ENCODE data around the gene CNTNAP2. TPM values are rescaled to one million over a fixed set of nuclear protein-coding genes. Genes with fewer than 3 reads are reported as not detected.

CNTNAP2 gene
- total and polyA plus RNA-seq, 2 of the 13 experiments (the other 11 are each of a cell fraction or from before 2014, with no cell fraction given): 0.40 to 0.42 TPM

DNA sequence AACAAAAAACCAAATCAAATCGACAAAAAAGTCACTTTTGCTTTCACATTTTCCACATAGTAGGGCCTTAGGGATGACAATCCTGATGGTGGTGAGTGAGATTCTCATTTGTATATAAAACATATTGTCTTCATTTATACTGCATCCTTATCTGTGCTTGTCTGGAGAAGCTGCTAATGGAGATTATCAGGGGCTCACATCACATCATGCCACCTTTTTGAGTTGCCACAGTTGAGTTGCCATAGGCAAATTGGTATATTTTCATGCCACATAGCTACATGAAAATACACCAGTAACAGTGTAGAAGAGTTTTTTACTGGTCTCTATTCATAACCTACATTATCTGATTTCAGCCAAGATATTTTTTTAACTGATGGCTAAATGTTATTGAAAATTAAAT, 85.3 kb downstream of the CNTNAP2 start (continued):
- TF ChIP-seq, protein P1, sequence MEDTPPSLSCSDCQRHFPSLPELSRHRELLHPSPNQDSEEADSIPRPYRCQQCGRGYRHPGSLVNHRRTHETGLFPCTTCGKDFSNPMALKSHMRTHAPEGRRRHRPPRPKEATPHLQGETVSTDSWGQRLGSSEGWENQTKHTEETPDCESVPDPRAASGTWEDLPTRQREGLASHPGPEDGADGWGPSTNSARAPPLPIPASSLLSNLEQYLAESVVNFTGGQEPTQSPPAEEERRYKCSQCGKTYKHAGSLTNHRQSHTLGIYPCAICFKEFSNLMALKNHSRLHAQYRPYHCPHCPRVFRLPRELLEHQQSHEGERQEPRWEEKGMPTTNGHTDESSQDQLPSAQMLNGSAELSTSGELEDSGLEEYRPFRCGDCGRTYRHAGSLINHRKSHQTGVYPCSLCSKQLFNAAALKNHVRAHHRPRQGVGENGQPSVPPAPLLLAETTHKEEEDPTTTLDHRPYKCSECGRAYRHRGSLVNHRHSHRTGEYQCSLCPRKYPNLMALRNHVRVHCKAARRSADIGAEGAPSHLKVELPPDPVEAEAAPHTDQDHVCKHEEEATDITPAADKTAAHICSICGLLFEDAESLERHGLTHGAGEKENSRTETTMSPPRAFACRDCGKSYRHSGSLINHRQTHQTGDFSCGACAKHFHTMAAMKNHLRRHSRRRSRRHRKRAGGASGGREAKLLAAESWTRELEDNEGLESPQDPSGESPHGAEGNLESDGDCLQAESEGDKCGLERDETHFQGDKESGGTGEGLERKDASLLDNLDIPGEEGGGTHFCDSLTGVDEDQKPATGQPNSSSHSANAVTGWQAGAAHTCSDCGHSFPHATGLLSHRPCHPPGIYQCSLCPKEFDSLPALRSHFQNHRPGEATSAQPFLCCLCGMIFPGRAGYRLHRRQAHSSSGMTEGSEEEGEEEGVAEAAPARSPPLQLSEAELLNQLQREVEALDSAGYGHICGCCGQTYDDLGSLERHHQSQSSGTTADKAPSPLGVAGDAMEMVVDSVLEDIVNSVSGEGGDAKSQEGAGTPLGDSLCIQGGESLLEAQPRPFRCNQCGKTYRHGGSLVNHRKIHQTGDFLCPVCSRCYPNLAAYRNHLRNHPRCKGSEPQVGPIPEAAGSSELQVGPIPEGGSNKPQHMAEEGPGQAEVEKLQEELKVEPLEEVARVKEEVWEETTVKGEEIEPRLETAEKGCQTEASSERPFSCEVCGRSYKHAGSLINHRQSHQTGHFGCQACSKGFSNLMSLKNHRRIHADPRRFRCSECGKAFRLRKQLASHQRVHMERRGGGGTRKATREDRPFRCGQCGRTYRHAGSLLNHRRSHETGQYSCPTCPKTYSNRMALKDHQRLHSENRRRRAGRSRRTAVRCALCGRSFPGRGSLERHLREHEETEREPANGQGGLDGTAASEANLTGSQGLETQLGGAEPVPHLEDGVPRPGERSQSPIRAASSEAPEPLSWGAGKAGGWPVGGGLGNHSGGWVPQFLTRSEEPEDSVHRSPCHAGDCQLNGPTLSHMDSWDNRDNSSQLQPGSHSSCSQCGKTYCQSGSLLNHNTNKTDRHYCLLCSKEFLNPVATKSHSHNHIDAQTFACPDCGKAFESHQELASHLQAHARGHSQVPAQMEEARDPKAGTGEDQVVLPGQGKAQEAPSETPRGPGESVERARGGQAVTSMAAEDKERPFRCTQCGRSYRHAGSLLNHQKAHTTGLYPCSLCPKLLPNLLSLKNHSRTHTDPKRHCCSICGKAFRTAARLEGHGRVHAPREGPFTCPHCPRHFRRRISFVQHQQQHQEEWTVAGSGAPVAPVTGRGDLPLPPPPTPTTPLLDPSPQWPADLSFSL (CRISPR knock-in tag; IDR thresholded peaks at IDR 0.05): no peak
- no peak for TF ChIP-seq MBNL3 (CRISPR knock-in tag; conservative IDR thresholded peaks at IDR 0.05)
- TF ChIP-seq NFKBIZ (CRISPR knock-in tag; IDR thresholded peaks at IDR 0.05): no peak
- no peak for TF ChIP-seq HOXA3 (CRISPR knock-in tag; IDR thresholded peaks at IDR 0.05)
- TF ChIP-seq DMAP1 (CRISPR knock-in tag; IDR thresholded peaks at IDR 0.05): no peak
- TF ChIP-seq GATAD2A (CRISPR knock-in tag; IDR thresholded peaks at IDR 0.05): no peak

DNA sequence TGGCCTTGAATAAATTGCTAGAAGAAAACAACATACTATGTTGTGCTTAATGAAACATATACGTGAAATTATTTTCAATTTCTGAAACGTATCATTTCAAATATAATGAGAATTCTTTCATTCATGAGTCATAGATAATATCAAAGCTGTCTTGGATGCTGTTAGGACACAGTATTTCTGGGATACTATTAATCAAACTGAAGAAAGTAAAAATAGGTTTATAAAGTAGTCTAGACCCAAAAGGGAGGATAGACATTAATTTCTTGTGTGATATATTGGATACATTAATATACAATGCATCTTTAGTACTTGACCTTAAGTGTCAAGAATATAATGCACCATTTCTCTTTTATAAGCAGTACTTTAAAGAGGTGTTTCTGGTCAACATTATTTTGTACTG, 89.7 kb downstream of the CNTNAP2 start:
- H3K36me3 ChIP-seq (replicated peaks in 1 of 2; ENCODE audit: control insufficient read depth in 1 of 2, insufficient read depth in 2 of 2, low read length in 2 of 2): no peaks in the 10 kb centered on the region
- no peak overlapping the region for H3K9ac ChIP-seq (ENCODE audit: insufficient read depth, low read depth, low read length)
- in situ Hi-C loops (cut with HindIII; ENCODE audit: extremely low pct_ligation_motif_present, low pct_unique_long_range_greater_than_20kb): no loop called here
- no peak overlapping the region for H3K4me3 ChIP-seq (replicated peaks in 1 of 3; ENCODE audit: insufficient read depth in 1 of 3, low read depth in 2 of 3, low read length in 3 of 3)
- no peak overlapping the region for H3K4me2 ChIP-seq (ENCODE audit: low read depth, low read length)
- no peaks in the 10 kb centered on the region for H3K27me3 ChIP-seq (ENCODE audit: control insufficient read depth in 1 of 2, insufficient read depth in 2 of 2, low read length in 2 of 2)
- H4K20me1 ChIP-seq (ENCODE audit: insufficient read depth, low read length): no peaks in the 10 kb centered on the region
- H3K27ac ChIP-seq (ENCODE audit: extremely low read length, insufficient read depth, low read length): no peak overlapping the region
- H3K9me3 ChIP-seq (ENCODE audit: low read length): peaks cover 74% of the 10 kb centered on the region
- FAIRE-seq (no peak), ATAC-seq (no peak), DNase-seq (ENCODE audit: low spot score) (no peak)
- BruUV-seq (replicated peaks): no TSS peak
- no peaks in the 10 kb centered on the region for H3K79me2 ChIP-seq (ENCODE audit: insufficient read depth, low read length)
- CTCF ChIA-PET (ENCODE audit: low intra/inter-chr PET ratio, low total read pairs): no interaction called here
- H3K4me1 ChIP-seq (ENCODE audit: insufficient read depth, low read length): no peaks in the 10 kb centered on the region
- POLR2A ChIA-PET: no interaction called here
- TF ChIP-seq, protein P2, sequence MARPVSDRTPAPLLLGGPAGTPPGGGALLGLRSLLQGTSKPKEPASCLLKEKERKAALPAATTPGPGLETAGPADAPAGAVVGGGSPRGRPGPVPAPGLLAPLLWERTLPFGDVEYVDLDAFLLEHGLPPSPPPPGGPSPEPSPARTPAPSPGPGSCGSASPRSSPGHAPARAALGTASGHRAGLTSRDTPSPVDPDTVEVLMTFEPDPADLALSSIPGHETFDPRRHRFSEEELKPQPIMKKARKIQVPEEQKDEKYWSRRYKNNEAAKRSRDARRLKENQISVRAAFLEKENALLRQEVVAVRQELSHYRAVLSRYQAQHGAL (CRISPR knock-in tag; IDR thresholded peaks at IDR 0.05; ENCODE audit: not compliant biosample characterization): no peak
- TF ChIP-seq ZNF12 (CRISPR knock-in tag; IDR thresholded peaks at IDR 0.05): no peak
- no peak for TF ChIP-seq ATF7-NPFF (CRISPR knock-in tag; IDR thresholded peaks at IDR 0.05; ENCODE audit: low read depth)
- TF ChIP-seq, protein P3, sequence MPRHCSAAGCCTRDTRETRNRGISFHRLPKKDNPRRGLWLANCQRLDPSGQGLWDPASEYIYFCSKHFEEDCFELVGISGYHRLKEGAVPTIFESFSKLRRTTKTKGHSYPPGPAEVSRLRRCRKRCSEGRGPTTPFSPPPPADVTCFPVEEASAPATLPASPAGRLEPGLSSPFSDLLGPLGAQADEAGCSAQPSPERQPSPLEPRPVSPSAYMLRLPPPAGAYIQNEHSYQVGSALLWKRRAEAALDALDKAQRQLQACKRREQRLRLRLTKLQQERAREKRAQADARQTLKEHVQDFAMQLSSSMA (CRISPR knock-in tag; IDR thresholded peaks at IDR 0.05): no peak
- WGBS (ENCODE audit: low lambda C conversion rate): 1% methylated on average over 2 of the region's 2 CpGs
- intact Hi-C loops (cut with micrococcal nuclease; ENCODE audit: unreplicated experiment): no loop called here
- no peak overlapping the region for H2AFZ ChIP-seq (ENCODE audit: low read length)
